IMR-90 (cell line): ENCODE measurements around the gene NELL2. TPM values are rescaled to one million over a fixed set of nuclear protein-coding genes. Genes with fewer than 3 reads are reported as not detected.

Experiments used
- ATAC-seq: fragments of 200-7000 bp; cut with Tn5 transposase; 2 replicates; pipeline ENCODE4 v1.9.1; 2020; ENCODE audit warnings: low read depth, mild to moderate bottlenecking, moderate library complexity
- BruUV-seq: library from RNA; stranded (reverse); fragments of 400-500 nt; replicated peaks from 2 replicates; lab custom pipeline; 2021; lab: Mats Ljungman, UMichigan
- CTCF ChIA-PET: fragments of 300-600 bp; formaldehyde crosslinking; extraction: SDS; loops from one replicate; lab custom pipeline; 2021; ENCODE audit warnings: antibody characterized with exemption; lab: Yijun Ruan, JAX
- POLR2A ChIA-PET: fragments of 300-600 bp; sonication (Branson Sonifier 250); formaldehyde crosslinking; loops from one replicate; lab custom pipeline; 2022; ENCODE audit warnings: antibody characterized with exemption; ENCODE audit not compliant: unreplicated experiment; lab: Charles Lee
- DNase-seq: peaks from one replicate; pipeline ENCODE4 v3.0.0; 2013
- H2AFZ ChIP-seq: replicated peaks from 2 replicates; pipeline ENCODE3; 2013; ENCODE audit warnings: low read length, mild to moderate bottlenecking; ENCODE audit not compliant: poor library complexity
- H2AK5ac ChIP-seq: 2 replicates; pipeline ENCODE4 v1.6.1; 2013; ENCODE audit warnings: low read depth, low read length, inconsistent platforms
- H2AK9ac ChIP-seq: replicated peaks from 2 replicates; pipeline ENCODE3; 2013; ENCODE audit warnings: mild to moderate bottlenecking, low read depth, low read length, moderate library complexity; ENCODE audit not compliant: poor library complexity
- H2BK120ac ChIP-seq: 2 replicates; pipeline ENCODE4 v1.6.1; 2013; ENCODE audit warnings: low read depth, low read length, inconsistent platforms
- H2BK15ac ChIP-seq: 3 replicates; pipeline ENCODE4 v1.6.1; 2013; ENCODE audit warnings: low read depth, low read length, inconsistent platforms
- H2BK20ac ChIP-seq: 2 replicates; pipeline ENCODE4 v1.6.1; 2013; ENCODE audit warnings: low read depth, mild to moderate bottlenecking, inconsistent platforms, low read length, moderate library complexity
- H2BK5ac ChIP-seq: 2 replicates; pipeline ENCODE4 v1.6.1; 2013; ENCODE audit warnings: mild to moderate bottlenecking, low read depth, low read length, inconsistent platforms; ENCODE audit not compliant: poor library complexity, severe bottlenecking
- H3K14ac ChIP-seq: replicated peaks from 2 replicates; pipeline ENCODE4 v1.6.1; 2013; ENCODE audit warnings: low read depth, low read length, inconsistent platforms
- H3K18ac ChIP-seq: 2 replicates; pipeline ENCODE4 v1.6.1; 2013; ENCODE audit warnings: low read depth, low read length, control low read depth
- H3K23ac ChIP-seq: 2 replicates; pipeline ENCODE4 v1.6.1; 2013; ENCODE audit warnings: low read depth, low read length, inconsistent platforms
- H3K27ac ChIP-seq: 2 replicates; pipeline ENCODE4 v1.5.1; 2013; ENCODE audit warnings: mild to moderate bottlenecking, control low read depth, low read length; ENCODE audit not compliant: insufficient read depth
- H3K27me3 ChIP-seq: 2 replicates; pipeline ENCODE4 v1.6.1; 2013; ENCODE audit warnings: low read length; ENCODE audit not compliant: control insufficient read depth, insufficient read depth
- H3K36me3 ChIP-seq: 2 replicates; pipeline ENCODE4 v1.6.1; 2013; ENCODE audit warnings: low read length, mixed read lengths; ENCODE audit not compliant: control insufficient read depth, insufficient read depth
- H3K4ac ChIP-seq: 2 replicates; pipeline ENCODE4 v1.6.1; 2013; ENCODE audit warnings: low read depth, low read length, inconsistent platforms
- H3K4me1 ChIP-seq: 2 replicates; pipeline ENCODE4 v1.6.1; 2013; ENCODE audit warnings: low read length, mixed read lengths; ENCODE audit not compliant: control insufficient read depth, insufficient read depth
- H3K4me2 ChIP-seq: 2 replicates; pipeline ENCODE4 v1.6.1; 2013; ENCODE audit warnings: low read depth, mild to moderate bottlenecking, control low read depth, low read length, moderate library complexity
- H3K4me3 ChIP-seq: 2 replicates; pipeline ENCODE4 v1.5.1; 2013; ENCODE audit warnings: low read depth, mild to moderate bottlenecking, control low read depth, low read length, moderate library complexity; ENCODE audit not compliant: insufficient read depth
- H3K56ac ChIP-seq: 2 replicates; pipeline ENCODE4 v1.6.1; 2013; ENCODE audit warnings: low read length, inconsistent platforms; ENCODE audit not compliant: insufficient read depth; ENCODE audit errors: extremely low read depth
- H3K79me1 ChIP-seq, 2 experiments: 2 replicates each; pipeline ENCODE4 v1.6.1; 2013; ENCODE audit warnings: low read length in 2 of 2, inconsistent platforms in 1 of 2, low read depth in 1 of 2
- H3K9ac ChIP-seq: 2 replicates; pipeline ENCODE4 v1.6.1; 2013; ENCODE audit warnings: low read depth, low read length, control low read depth
- H3K9me1 ChIP-seq: 2 replicates; pipeline ENCODE4 v1.6.1; 2013; ENCODE audit warnings: low read length, inconsistent platforms; ENCODE audit not compliant: insufficient read depth
- H3K9me3 ChIP-seq: 2 replicates; pipeline ENCODE4 v1.6.1; 2013; ENCODE audit warnings: low read length; ENCODE audit not compliant: control insufficient read depth, insufficient read depth
- H4K20me1 ChIP-seq: 2 replicates; pipeline ENCODE4 v1.6.1; 2013; ENCODE audit warnings: low read length, inconsistent platforms; ENCODE audit not compliant: insufficient read depth
- H4K5ac ChIP-seq: 2 replicates; pipeline ENCODE4 v1.6.1; 2013; ENCODE audit warnings: mild to moderate bottlenecking, low read depth, low read length, control low read depth
- H4K8ac ChIP-seq, 2 experiments: 2 replicates each; pipeline ENCODE4 v1.6.1; 2013; ENCODE audit warnings: low read depth in 2 of 2, low read length in 2 of 2, control low read depth in 1 of 2, inconsistent platforms in 1 of 2
- H4K91ac ChIP-seq: 2 replicates; pipeline ENCODE4 v1.6.1; 2013; ENCODE audit warnings: low read depth, low read length, inconsistent platforms; ENCODE audit not compliant: insufficient read depth
- FOS ChIP-seq: fragments of 150-350 bp; IDR thresholded peaks from 2 replicates; pipeline ENCODE4 v1.6.1; 2016; ENCODE audit warnings: low read depth, low read length
- MAFK ChIP-seq: IDR thresholded peaks from 2 replicates; pipeline ENCODE4 v1.6.1; 2012; ENCODE audit warnings: low read depth, low read length, improper control_type of control experiment
- POLR2A ChIP-seq: IDR thresholded peaks from 2 replicates; pipeline ENCODE4 v1.6.1; 2012; ENCODE audit warnings: mild to moderate bottlenecking, low read depth, low read length
- RAD21 ChIP-seq: IDR thresholded peaks from 2 replicates; pipeline ENCODE4 v1.6.1; 2012; ENCODE audit warnings: low read length, improper control_type of control experiment
- WGBS, 2 experiments: methylation state at CpG; one replicate each; pipeline versions ENCODE4 v1.1.5 to v1.1.7; 2013; ENCODE audit warnings: missing lambda C conversion rate in 2 of 2; ENCODE audit not compliant: insufficient read length in 1 of 2; ENCODE audit errors: extremely low coverage in 2 of 2; 5-methylcytosine and 5-hydroxymethylcytosine counted together
- dilution Hi-C: fragments of 300-500 bp; cut with HindIII; formaldehyde crosslinking; loops from one replicate; pipeline ENCODE4 v1.14.3; 2018; ENCODE audit warnings: low sequenced_read_pairs; ENCODE audit not compliant: unreplicated experiment
- in situ Hi-C: fragments of 300-500 bp; cut with MboI; formaldehyde crosslinking; loops from 3 replicates; pipeline ENCODE4 v1.14.3; 2019; ENCODE audit warnings: low sequenced_read_pairs, inconsistent platforms, mixed read lengths
- intact Hi-C: fragments of 100-400 bp; cut with micrococcal nuclease; formaldehyde crosslinking; loops from 2 replicates; pipeline ENCODE4 v1.10.0; 2022
- polyA plus RNA-seq, 3 experiments: library from polyadenylated mRNA; depleted of rRNA; stranded (reverse); fragments of >200 nt; gene quantifications; 2 replicates each; pipeline ENCODE4 v1.2.3, GENCODE V29; 2012; ENCODE audit warnings: low replicate concordance in 1 of 3
- total RNA-seq: library from RNA; depleted of rRNA; stranded (reverse); fragments of >200 nt; gene quantifications from 2 replicates; pipeline ENCODE4 v1.2.3, GENCODE V29; 2012

NELL2 gene
- total and polyA plus RNA-seq, 2 of the 4 experiments (the other 2 are of a cell fraction): 0.18 to 0.26 TPM

DNA sequence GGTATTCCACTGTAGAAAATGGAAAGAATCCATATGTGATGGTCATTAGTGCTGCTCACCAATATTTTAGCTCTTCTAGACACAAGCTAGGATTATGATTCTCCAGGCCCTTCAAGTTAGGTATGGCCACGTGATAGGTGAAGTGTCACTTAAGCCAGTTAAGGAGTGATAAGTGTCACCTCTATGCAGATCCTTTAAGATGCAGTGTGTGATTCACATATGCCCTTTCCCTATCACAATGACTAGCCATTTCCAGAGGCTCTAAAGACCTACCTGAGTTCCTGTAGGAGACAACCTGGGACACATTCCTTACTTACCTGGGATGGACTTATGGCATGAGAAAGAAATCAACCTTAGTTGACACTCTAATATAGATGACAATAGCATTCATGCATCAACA is 343.2 kb downstream of the NELL2 start:
- Histone ChIP-seq H3K18ac (no peak overlapping the region), H3K4me1 (no peaks in the 10 kb centered on the region), H3K27ac (no peak overlapping the region), H2BK120ac (no peak overlapping the region), H3K14ac (no peak overlapping the region), H3K4me3 (no peak overlapping the region), H3K36me3 (no peaks in the 10 kb centered on the region), H4K91ac (no peak overlapping the region), H2AFZ (no peak overlapping the region), H3K79me1 (no peaks in the 10 kb centered on the region), H2AK9ac (no peak overlapping the region), H3K4me2 (no peak overlapping the region), H3K27me3 (no peaks in the 10 kb centered on the region), H4K20me1 (no peaks in the 10 kb centered on the region), H2BK20ac (no peak overlapping the region), H2BK15ac (no peak overlapping the region), H3K9ac (no peak overlapping the region), H3K23ac (no peak overlapping the region), H4K8ac (no peak overlapping the region), H3K9me3 (no peaks in the 10 kb centered on the region), H2AK5ac (no peak overlapping the region), H3K4ac (no peak overlapping the region), H2BK5ac (no peak overlapping the region), H4K5ac (no peak overlapping the region), H3K56ac (no peak overlapping the region), H3K9me1 (no peaks in the 10 kb centered on the region)
- ChIA-PET CTCF (no interaction called here), POLR2A (no interaction called here)
- no peak for ATAC-seq
- no peak for TF ChIP-seq RAD21
- TF ChIP-seq FOS: no peak
- no peak for TF ChIP-seq MAFK
- TF ChIP-seq POLR2A: no peak
- dilution Hi-C loops: no loop called here
- intact Hi-C loops: no loop called here
- no CpG with 5 or more reads among the region's 1 CpG for WGBS, 2 experiments
- in situ Hi-C loops: no loop called here
- BruUV-seq: no TSS peak
- DNase-seq: no peak
